Stimulated activated CD8-positive, alpha-beta memory T cell treated with anti-CD3 and anti-CD28 coated beads, Interleukin-15, amount 100 ng/mL, for 24 hours (primary cell): ENCODE measurements around the gene NRL.

ENCODE experiments used
- DNase-seq: peaks from one replicate; pipeline ENCODE4 v3.0.0-alpha.2; 2020; ENCODE audit warnings: low read depth

The NRL gene

GRCh38 chr14:24065408-24065807 lies 49.3 kb downstream of the NRL start:
- DNase-seq: no peak

GRCh38 chr14:24064856-24065255 lies 49.9 kb downstream of the NRL start:
- DNase-seq: no peak

GRCh38 chr14:24064091-24064795 lies 50.5 kb downstream of the NRL start:
- no peak for DNase-seq

GRCh38 chr14:24063263-24063836 lies 51.4 kb downstream of the NRL start:
- DNase-seq: no peak

- DNase-seq: no peak
These were observed 52.4 kb downstream of the NRL start for GRCh38 chr14:24062216-24062980.

- DNase-seq: no peak
These were observed 53.5 kb downstream of the NRL start for GRCh38 chr14:24060984-24061913.

GRCh38 chr14:24060443-24060842 lies 54.3 kb downstream of the NRL start:
- no peak for DNase-seq

GRCh38 chr14:24059841-24060388 lies 54.8 kb downstream of the NRL start:
- DNase-seq: no peak

- DNase-seq: no peak
These were observed 55.7 kb downstream of the NRL start for GRCh38 chr14:24058951-24059475.

- no peak for DNase-seq
These were observed 56.3 kb downstream of the NRL start for GRCh38 chr14:24058260-24058950.

GRCh38 chr14:24057867-24058259 lies 56.9 kb downstream of the NRL start:
- DNase-seq: no peak

- no peak for DNase-seq
These were observed 57.5 kb downstream of the NRL start for GRCh38 chr14:24057271-24057670.

GRCh38 chr14:24056800-24057184 lies 58.0 kb downstream of the NRL start:
- no peak for DNase-seq

GRCh38 chr14:24055971-24056799 lies 58.6 kb downstream of the NRL start:
- DNase-seq: no peak

- no peak for DNase-seq
These were observed 60.1 kb downstream of the NRL start for GRCh38 chr14:24054646-24055045.

GRCh38 chr14:24054324-24054641 lies 60.5 kb downstream of the NRL start:
- no peak for DNase-seq

- no peak for DNase-seq
These were observed 61.0 kb downstream of the NRL start for GRCh38 chr14:24053548-24054323.

GRCh38 chr14:24052656-24053547 lies 61.8 kb downstream of the NRL start:
- peak; percentile 21 for DNase-seq
